Amniotic epithelial cell (primary cell): Measurements from ENCODE around the gene NLK.
"Not testable (repeated sequence)": the region's sequence is repeated elsewhere in the genome, so short reads cannot be mapped to it uniquely, and the experiment has no call there.

Source experiments
- DNase-seq: peaks from one replicate; pipeline ENCODE4 v3.0.0-alpha.2; 2010; ENCODE audit warnings: low read depth

The NLK gene

DNA sequence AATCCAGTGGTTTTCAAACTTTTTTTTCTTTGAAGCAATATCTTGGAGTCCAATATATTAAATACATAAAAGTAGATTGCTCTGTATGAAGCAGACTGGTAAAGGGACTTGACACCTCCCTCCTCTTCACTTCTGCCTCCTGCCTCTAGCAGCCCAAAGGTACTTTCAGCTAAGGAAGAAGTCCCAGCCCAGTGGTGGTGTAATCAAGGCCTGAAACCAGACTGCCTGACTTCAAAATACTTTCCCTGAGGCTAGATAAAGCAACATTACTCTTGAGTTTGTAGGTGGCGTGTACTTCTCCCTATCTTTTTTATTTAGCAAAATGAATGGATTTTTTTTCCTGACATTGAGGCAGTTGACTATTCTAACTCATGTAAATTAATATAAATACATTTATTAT lies 154.2 kb downstream of the NLK start:
- DNase-seq: no peak

DNA sequence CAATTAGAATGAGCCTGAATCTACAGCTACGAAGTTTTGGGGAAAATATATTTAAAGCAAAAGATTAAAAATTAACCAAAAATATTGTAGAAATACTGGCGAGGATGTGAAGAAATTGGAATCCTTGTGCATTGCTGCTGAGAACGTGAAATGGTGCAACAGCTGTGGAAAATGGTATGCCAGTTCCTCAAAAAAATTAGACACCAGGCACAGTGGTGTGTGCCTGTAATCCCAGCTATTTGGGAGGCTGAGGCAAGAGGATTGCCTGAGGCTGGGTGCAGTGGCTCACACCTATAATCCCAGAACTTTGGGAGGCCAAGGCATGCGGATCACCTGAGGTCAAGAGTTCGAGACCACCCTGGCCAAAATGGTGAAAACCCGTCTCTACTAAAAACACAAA lies 156.6 kb downstream of the NLK start:
- no peak for DNase-seq

DNA sequence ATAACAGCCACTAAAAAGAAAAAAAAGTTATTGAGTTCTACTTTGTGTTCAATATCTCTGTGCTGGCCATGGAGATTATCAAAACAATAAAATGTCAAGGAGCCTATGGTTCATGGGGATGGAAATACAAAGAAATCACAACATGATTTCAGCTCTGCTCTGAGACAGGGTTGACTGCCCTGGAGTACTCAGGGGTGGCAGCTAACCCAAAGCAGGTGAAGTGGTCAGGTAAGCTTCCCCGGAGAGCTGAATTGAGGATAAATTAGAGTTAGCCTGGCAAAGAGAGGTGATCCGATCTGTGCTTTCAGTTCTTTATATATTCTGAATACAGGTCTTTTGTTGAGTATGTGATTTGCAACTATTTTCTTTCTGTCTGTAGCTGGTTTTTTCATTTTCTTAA lies 157.3 kb downstream of the NLK start:
- no peak for DNase-seq

DNA sequence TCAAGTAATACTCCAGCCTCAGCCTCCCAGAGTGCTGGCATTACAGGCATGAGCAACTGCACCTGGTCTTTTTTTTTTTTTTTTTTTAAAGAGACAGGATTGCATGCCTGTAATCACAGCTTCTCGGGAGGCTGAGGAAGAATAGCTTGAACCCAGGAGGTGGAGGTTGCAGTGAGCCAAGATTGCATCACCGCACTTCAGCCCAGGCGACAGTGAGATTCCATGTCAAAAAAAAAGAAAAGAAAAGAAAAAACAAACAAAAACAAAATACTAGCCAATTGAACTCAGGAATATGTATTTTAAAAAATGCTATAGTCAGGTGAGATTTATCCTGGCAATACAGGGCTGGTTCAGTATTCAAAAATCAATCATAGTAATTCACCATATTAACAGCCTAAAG lies 158.8 kb downstream of the NLK start:
- no peak for DNase-seq

DNA sequence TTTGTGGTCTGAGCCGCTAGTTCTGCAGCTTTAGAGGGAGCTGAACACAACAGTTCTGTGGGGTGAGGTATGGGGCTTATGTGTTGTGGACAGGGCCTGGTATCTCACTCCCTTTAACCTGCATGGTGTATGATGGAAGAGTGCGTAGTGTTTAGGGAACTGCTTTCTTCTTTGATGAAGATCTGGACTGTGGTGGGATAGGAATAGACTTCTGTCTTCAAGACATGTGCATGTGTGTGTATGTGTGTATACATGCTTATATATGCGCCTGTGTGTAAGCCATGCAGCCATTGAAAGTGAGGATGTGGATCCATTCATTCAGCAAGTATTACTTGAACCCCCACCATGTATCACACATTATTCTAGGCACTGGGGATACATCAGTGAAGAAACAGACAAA lies 161.8 kb downstream of the NLK start:
- DNase-seq: no peak

DNA sequence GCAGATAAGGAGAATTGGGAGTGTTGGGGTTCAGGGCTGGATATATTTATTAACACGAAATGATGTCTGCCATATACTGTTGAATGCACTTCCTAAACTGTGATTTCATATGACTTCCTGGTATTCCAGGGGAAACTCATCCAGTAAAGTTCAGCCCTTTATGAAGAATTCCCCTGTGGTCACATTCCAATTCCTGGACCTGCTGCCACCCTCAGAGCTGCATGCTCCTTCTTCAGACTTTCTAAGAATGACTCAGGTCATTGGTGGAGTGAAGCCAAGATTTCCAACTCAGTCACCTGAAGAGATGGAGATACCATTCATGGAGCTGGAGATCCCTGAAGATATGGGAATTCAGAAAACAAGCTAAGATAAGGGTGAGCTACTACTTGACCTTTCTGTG lies 162.3 kb downstream of the NLK start:
- DNase-seq: peak; percentile 26

DNA sequence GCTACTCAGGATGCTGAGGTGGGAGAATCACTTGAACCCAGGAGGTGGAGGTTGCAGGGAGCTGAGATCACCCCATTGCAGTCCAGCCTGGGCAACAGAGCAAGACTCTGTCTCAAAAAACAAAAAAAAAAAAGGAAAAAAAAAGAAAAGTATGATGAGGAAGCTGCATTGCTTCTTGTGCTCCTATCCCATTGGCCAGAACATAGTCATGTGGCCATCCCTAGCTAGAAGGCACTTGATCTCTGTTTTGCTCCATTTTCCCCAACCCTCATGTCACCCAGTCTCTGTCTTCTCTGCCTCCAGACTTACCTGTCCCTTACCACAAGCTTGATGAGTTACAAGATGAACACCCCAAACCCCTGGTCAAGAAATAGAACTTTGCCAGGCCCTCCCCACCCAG lies 163.8 kb downstream of the NLK start:
- DNase-seq: no peak

DNA sequence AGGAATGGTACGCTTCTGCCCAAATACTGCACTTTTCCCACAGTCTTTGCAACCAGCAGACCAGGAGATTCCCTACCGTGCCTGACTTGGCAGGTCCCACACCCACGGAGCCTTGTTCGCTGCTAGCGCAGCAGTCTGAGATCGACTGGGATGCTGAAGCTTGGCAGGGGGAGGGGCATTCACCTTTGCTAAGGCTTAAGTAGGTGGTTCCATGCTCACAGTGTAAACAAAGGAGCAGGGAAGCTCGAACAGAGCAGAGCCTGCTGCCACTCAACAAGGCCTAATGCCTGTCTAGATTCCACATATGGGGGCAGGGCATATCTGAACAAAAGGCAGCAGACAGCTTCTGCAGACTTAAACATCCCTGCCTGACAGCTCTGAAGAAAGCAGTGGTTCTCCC lies 169.3 kb downstream of the NLK start:
- DNase-seq: no peak

DNA sequence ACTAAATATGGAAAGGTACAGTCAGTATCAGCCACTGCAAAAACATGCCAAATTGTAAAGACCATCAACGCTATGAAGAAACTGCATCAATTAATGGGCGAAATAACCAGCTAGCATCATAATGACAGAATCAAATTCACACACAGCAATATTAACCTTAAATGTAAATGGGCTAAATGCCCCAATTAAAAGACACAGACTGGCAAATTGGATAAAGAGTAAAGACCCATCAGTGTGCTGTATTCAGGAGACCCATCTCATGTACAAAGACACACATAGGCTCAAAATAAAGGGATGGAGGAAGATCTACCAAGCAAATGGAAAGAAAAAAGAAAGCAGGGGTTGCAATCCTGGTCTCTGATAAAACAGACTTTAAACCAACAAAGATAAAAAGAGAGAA lies 171.1 kb downstream of the NLK start:
- not testable (repeated sequence) for DNase-seq

DNA sequence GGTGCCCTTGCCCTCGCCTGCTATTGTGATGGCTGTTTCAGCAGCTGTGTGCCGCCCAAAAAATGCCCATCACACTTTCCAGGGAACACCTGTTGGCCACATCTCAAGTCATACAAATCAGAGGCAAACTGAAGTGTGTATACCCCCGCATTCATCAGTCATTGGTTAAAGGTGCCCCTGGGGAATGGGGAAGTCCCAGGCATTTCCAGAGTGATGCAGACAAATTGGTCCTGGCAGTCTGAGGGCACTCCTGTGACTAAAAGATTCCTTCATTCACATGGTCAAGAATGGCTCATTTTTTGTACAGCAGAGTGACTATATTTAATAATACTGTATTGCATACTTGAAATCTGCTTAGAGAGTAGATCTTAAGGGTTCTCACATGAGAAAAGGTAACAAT lies 173.6 kb downstream of the NLK start:
- DNase-seq: no peak

DNA sequence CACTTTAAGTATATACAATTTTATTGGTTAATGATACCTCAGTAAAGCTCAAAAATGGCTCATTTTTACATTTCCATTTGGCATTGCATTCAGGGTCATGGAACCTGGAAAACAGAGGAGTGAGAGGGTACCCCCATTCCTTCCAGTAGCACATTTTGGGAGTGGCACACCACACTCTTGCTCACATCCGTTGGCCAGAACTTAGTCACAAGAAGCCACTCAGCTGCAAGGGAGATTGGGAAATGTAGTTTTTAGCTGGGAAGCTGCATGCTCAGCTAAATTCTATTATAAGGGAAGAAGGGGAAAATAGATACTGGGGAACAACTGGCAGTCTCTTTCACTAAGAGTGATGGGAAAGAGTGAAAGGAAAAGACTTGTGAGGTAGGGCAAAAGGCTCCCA lies 174.1 kb downstream of the NLK start:
- no peak for DNase-seq

DNA sequence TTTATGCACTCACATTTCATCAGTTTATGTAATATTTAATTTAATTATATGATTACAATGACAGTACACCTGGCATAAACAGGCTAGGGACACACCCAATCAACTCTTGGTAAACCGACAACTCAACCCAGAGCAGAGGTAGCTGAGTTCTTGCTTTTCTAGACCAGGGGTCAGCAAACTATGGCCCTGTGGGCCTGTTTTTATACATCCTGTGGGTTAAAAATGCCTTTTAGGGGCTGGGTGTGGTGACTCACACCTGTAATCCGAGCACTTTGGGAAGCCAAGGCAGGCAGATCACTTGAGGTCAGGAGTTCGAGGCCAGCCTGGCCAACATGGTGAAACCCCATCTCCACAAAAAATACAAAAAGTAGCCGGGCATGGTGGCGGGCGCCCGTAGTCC lies 177.3 kb downstream of the NLK start:
- DNase-seq: no peak

DNA sequence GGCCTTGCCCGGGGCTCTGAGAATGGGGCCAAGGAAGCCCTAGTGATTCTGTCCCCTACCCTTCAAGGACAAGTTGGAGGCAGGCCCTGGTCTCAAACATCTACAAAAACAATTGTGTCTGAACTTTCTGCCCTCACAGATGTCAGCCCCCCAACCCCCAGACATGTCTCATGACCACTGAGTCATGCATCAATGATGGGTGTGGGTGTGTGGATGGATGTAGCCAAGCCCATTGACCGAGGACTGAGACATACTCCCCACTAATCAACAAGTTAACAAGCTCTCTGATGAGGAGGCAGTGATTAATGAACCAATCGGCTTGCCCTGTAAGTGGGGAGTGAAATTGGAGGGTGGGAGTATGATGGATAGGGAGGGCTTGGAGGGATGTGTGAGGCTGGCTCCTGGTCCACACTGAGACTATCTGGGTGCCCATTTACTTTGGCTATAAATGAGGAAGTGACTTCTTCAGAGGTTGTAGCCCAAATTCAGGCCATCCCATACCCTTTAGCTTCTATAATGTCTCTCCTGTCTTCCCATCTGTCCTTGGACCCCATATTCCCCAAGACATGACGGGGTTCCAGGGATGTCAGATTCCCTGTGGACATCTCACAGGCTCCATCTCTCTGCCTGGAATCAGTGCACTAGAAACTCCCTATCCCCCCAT lies 179.4 kb downstream of the NLK start:
- DNase-seq: no peak

DNA sequence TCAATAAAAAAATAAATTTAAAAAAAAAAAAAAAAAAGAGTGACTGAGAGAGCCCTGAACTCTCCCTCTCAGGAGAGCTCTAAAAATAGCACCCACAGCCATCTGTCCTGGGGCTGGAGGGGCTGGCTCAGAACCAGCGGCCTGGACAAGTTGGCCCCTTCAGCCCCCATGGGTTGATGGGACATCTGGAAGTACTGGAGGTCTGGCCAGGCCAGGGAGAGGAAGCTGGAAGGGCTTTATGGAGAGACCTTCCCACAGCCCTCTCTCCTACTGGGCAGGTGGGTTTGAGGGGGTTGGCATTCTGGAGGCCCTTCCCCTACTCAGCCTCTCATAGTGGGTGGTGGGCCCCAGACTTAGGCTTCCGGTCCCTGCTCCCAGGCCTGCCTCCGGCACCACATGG lies 182.8 kb downstream of the NLK start:
- no peak for DNase-seq

DNA sequence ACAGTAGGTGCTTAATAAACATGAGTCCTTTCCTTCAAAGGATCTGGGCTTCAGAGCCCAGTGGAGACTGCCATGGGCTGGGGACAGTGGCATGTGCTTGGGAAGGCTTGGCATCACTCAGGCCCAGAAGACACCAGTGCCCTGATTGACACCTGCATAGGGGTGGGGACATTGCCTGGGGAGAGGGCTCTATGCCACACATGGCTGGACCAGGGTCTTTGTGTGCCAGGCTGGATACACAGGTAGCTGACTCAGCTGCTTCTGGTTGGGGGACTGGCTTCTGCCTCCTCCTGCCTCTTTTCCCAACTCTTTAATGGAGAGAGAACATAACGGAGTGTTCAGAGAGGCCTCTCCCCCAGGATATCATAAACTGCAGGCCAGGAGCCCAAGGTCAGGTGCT lies 183.4 kb downstream of the NLK start:
- no peak for DNase-seq

DNA sequence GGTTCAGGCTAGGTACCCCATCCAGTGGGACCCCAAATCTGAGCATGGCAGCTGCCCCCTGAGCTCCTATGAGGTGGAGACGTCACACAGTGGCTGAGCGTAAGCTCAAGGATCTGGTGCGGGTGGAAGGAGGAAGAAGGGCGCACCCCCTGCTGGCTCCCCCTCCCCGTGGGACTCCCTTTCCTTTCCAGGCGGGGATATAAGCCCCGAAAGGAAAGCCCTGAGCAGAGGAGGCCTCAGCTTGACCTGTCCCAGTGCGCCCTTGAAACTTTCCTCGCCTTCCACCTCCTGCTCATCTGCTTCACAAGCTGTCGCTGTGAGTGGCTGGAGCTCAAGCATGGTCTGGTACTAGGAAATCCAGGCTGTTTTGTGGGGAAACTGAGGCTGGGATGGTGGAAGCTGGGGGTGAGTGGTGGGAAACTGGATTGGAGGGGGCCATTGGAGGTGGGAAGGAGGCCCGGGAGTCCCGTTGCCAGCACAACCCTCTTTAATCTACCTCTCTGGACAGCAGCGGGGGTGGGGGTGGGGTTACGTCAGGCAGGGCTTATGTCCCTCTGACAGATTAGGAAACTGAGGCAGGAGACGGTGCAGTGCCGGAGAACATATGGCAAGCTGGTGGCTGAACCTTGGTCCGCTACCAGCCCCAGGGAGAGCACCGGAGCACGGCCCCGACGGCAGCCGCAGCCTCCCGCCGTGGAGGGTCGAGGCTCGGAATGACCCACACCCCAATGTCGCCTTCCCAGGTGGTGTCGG lies 184.3 kb downstream of the NLK start:
- no peak for DNase-seq

DNA sequence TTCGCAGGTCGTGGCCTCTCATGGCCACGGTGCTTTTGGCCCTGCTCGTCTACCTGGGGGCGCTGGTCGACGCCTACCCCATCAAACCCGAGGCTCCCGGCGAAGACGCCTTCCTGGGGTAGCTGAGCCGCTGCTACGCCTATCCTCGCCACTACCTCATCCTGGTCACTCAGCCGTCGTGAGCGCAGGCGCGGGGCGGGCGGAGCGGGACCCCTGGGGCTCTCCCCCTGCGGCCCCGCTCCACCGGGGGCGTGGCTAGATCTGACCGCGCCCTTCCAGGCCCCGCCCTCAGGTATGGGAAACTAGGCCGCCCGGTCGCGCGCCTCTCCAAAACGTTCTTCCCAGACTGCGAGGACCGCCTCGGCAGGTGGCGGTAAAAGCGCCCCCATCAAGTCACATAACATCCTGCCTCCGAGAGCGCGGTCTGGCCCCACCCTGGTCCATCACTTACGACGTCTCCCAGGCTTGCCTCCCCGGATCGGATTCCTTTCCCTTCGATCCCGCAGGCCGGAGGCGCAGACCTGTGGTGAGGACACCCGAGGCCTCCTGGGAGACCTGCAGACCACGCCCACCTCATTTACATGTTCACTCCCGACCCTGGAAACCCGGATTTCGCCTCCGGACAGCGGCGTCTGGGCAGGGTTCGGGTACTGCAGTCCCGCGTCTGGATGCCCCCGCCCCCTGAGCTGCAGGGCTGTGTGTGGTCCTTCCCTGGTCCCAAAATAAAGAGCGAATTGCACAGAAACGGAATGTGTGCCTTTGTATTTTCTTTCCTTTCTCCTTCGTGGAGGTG lies 185.0 kb downstream of the NLK start:
- peak; percentile 34 for DNase-seq

DNA sequence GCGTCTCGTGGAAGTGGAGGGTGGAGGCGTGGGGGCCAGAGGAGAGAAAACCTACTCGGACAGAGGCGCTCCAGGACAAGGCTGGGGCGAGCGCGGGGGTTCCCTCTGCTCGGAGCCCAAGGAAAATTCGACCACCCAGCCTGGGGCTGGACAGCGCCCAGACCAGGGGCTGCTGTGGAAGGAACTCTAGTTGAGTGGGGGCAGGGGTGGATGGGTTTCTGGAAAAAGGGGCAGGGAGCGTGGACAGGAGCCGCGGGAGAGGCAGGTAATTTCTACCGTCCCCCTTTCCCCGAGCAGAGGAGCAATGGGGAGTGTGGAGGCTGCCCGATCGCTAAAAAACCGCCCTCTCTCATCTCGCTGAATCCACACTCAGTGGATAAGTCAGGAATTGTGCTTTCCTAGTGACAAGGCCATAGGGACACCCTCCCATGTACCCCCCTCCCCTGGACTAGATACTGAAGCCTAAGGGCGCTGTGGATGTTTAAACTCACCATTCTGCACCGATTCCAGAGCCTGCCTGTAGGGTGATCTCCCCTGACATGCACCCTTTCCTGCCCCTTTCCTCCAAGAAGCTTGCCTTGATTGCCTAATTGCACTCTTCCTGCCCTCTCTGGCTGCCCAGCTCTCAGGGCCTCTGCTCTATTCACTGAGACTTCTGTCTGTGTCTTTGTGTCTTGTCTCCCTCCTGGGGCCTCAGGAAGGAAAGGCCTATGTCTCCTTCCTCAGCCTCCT lies 185.8 kb downstream of the NLK start:
- DNase-seq: peak; percentile 10

DNA sequence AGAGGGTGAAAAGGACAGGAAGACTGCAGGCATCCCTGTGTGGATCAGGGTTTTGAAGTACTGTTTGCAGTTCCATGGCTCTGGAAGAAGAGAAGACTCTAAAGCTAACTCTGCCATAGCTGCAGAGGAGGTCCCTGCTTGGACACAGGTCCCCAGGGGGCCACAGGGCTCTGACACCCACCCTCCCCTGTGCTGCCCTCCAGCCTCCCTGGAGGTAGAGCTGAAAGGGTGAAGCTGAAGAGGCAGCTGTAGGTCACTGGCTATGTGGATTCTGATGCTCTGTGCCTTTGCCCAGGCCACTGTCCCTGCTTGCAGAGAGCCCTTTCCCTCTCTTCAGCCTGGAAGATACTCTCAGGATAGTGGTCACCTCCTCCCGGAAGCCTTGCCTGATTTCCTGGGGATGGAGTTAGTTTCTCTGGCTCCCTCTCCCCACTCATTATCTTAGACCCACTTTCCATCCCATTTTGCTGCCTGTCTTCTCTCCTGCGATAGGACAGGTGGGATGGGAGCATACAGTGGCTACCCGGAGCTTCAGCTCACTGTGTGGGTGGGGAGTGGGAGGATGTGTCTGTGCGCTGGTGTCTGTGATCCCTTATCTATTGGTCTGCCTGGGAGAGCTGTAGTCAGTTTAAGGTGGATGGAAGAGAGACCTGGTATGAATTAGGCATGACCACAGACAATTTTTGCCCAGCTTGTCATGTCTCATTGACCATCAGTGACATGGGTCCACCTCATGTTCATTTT lies 186.7 kb downstream of the NLK start:
- DNase-seq: no peak

DNA sequence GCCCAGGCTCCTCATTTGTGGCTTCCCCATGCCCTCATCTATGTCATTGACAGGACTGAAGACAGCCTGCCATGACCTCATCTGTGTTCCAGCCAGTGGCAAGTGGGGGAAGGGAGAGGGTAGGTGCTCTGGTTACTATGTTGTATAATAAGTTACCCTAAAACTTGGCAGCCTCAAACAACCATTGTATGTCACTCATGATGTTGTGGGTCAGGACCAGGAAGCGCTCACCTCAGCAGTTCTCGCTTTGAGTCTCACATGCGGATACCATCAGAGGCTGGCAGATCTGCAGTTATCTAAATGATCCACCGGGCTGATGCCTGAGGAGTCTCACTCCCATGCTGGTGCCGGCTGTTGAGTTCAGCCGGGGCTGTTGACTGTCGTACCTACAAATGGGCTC lies 187.5 kb downstream of the NLK start:
- DNase-seq: no peak

DNA sequence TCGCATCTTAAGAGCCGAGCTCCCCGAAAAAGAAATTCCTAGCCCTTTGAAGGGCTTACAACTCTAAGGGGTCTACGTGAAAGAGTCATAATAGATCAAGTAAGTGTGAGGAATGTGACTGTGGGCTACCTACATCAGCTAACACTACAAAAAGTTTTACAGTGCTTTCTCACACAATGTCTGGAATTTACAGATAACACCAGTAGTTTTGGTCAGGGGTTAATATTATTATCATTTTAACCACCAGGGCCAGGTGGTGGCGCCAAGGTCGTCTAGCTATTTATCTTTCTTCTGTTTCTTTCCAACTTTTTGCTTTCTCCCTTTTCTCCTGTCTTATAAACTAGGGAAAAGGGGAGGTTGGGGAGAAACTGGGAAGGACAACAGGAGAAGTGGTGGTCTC lies 188.1 kb downstream of the NLK start:
- DNase-seq: not testable (repeated sequence)

DNA sequence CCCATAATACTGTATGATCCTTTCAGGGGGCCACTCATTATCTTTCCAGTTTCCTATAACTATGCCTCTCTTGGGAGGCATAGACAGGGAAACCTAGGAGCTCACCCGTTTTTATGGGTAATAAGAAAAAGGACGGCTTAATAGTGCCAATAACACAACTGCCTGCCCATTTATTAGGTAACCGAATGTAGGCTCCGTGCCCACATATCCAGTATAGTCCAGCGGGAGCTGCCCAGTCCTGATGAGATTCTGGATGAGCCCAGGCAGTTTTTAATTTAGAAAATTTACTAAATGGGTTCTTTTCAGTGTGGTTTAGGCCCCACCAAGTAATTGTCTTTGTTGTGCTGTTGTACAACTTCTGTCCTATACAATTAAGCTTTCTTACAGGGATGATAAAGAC lies 189.1 kb downstream of the NLK start:
- DNase-seq: not testable (repeated sequence)
